Pancreas (tissue), 10 donors: ENCODE results near the gene FYCO1. TPM values are rescaled to one million over a fixed set of nuclear protein-coding genes. Genes with fewer than 3 reads are reported as not detected.

ENCODE experiments used
- ATAC-seq, 4 donors: fragments of 200-7000 bp; cut with Tn5 transposase; one replicate each; pipeline versions ENCODE4 v1.8.0 to v1.9.1; 2020; ENCODE audit warnings: mild to moderate bottlenecking in 4 of 4, moderate library complexity in 4 of 4
- DNase-seq, 6 donors: peaks; one replicate each; pipeline ENCODE4 v3.0.0-alpha.2; 2020
- FAIRE-seq: peaks from 2 replicates; lab custom pipeline; 2012; peaks lifted over from hg19 to GRCh38; lab: Jason Lieb, UNC
- H3K27ac ChIP-seq, 4 donors: fragments of 200-600 bp; sonication (generic); 1 replicate in 3 of 4; 2 replicates in 1 of 4; pipeline versions ENCODE4 v1.5.0 to v1.8.0; 2020
- H3K27me3 ChIP-seq, 4 donors: fragments of 200-600 bp; one replicate each; pipeline ENCODE4 v1.8.0; 2021
- H3K36me3 ChIP-seq, 3 donors: fragments of 200-600 bp; sonication (generic) in 1 of 3; one replicate each; pipeline versions ENCODE4 v1.5.0 to v1.8.0; 2020 to 2021
- H3K4me1 ChIP-seq, 3 donors: fragments of 200-600 bp; one replicate each; pipeline ENCODE4 v1.8.0; 2021
- H3K4me3 ChIP-seq, 4 donors: fragments of 200-600 bp; sonication (generic) in 2 of 4; one replicate each; pipeline versions ENCODE4 v1.5.0 to v1.8.0; 2020 to 2021
- H3K9me3 ChIP-seq, 4 donors: fragments of 200-600 bp; one replicate each; pipeline ENCODE4 v1.8.0; 2021
- CTCF ChIP-seq, 4 donors: fragments of 200-600 bp; sonication (generic) in 3 of 4; IDR thresholded peaks; one replicate each; pipeline versions ENCODE4 v1.5.0 to v1.8.0; 2021; ENCODE audit warnings: antibody characterized with exemption in 4 of 4
- WGBS, 2 donors: extraction: QIAGEN DNeasy Blood & Tissue Kit; methylation state at CpG; one replicate each; pipeline ENCODE4 v1.1.7; 2013; 5-methylcytosine and 5-hydroxymethylcytosine counted together
- intact Hi-C, 3 donors: fragments of 100-400 bp; cut with DNase I; formaldehyde crosslinking; loops; one replicate each; pipeline versions ENCODE4 v1.11.1 to v1.14.2; 2022
- polyA plus RNA-seq, 2 donors: library from polyadenylated mRNA; stranded (reverse); fragments of 200-250 nt; gene quantifications; one replicate each; pipeline ENCODE4 v1.2.3, GENCODE V29; 2013
- total RNA-seq, 6 donors: library from RNA; stranded (reverse); fragmentation: NEBNext Ultra II Directional in 4 of 6; extraction: Animal tissue kit (Norgen Biotek cat#: 25700) in 4 of 6; gene quantifications; one replicate each; pipeline versions ENCODE4 v1.2.1 to v1.2.4, GENCODE V29; 2021 to 2023
- donor health status: healthy with polysubstance abuse.
- donor health status: DM: no; HTN: no; CAD: no; lungs with moderate emphysema.
- donor health status: DM: no; HTN: no; CAD: no.
- donor health status: control.
- donor health status: control.
- donor health status: Bipolar disorder and iron deficiency.
- donor health status: DM: yes; HTN: yes; CAD: no.
- donor health status: DM: no; HTN: no; CAD: no.
- donor health status: DM: no; HTN: no; CAD: no.
- donor health status: DM: yes; HTN: yes; CAD: no.

Gene FYCO1
- total and polyA plus RNA-seq, 8 donors, result 9.3 to 25.1 (median 15.7) TPM

- intact Hi-C loops, result no loop called here
- Histone ChIP-seq H3K4me3 (no peak overlapping the region), H3K4me1 (no peaks in the 10 kb centered on the region), H3K27ac (no peak overlapping the region), H3K9me3 (no peaks in the 10 kb centered on the region), H3K27me3 (no peaks in the 10 kb centered on the region), H3K36me3 (no peaks in the 10 kb centered on the region)
- ATAC-seq (no peak), FAIRE-seq (no peak), DNase-seq (no peak)
- TF ChIP-seq CTCF (IDR thresholded peaks at IDR 0.05), result no peak
- 75 to 83% methylated on average over 4 of the region's 4 CpGs for WGBS, 2 donors
Measured at GRCh38 chr3:45870099-45870498, 125.5 kb downstream of the FYCO1 start.

GRCh38 chr3:45869638-45870037 is 126.0 kb downstream of the FYCO1 start:
- Histone ChIP-seq H3K36me3 (no peaks in the 10 kb centered on the region), H3K27ac (no peak overlapping the region), H3K4me3 (no peak overlapping the region), H3K4me1 (no peaks in the 10 kb centered on the region), H3K9me3 (no peaks in the 10 kb centered on the region), H3K27me3 (no peaks in the 10 kb centered on the region)
- no peak for DNase-seq
- 51 to 66% methylated on average over 3 of the region's 3 CpGs for WGBS, 2 donors
- no peak for TF ChIP-seq CTCF (IDR thresholded peaks at IDR 0.05)
- no peak for FAIRE-seq
- intact Hi-C loops, result no loop called here
- no peak for ATAC-seq

GRCh38 chr3:45868650-45869049 is 127.0 kb downstream of the FYCO1 start:
- intact Hi-C loops, result no loop called here
- Histone ChIP-seq H3K4me3 (no peak overlapping the region), H3K9me3 (no peaks in the 10 kb centered on the region), H3K36me3 (no peaks in the 10 kb centered on the region), H3K4me1 (no peaks in the 10 kb centered on the region), H3K27me3 (no peaks in the 10 kb centered on the region), H3K27ac (no peak overlapping the region)
- TF ChIP-seq CTCF (IDR thresholded peaks at IDR 0.05), result no peak
- ATAC-seq (no peak), DNase-seq (no peak), FAIRE-seq (no peak)
- WGBS, 2 donors, result 64 to 67% methylated on average over 2 of the region's 2 CpGs

GRCh38 chr3:45868213-45868612 is 127.4 kb downstream of the FYCO1 start:
- intact Hi-C loops, result no loop called here
- no peak for TF ChIP-seq CTCF (IDR thresholded peaks at IDR 0.05)

More at GRCh38 chr3:45868213-45868612, 127.4 kb downstream of the FYCO1 start:
- H3K4me1 ChIP-seq, result no peaks in the 10 kb centered on the region
- WGBS, 2 donors, result 85 to 88% methylated on average over 2 of the region's 2 CpGs
- DNase-seq, result no peak
- FAIRE-seq, result no peak
- H3K27ac ChIP-seq, result no peak overlapping the region
- H3K27me3 ChIP-seq, result no peaks in the 10 kb centered on the region
- H3K9me3 ChIP-seq, result no peaks in the 10 kb centered on the region
- ATAC-seq, result no peak
- no peak overlapping the region for H3K4me3 ChIP-seq
- H3K36me3 ChIP-seq, result no peaks in the 10 kb centered on the region

Other genes with a start within 250 kb of the FYCO1 start
- gene SLC6A20, start 199.3 kb downstream of the FYCO1 start, total RNA-seq, result 10 to 100 TPM in 1 of 6 donors, 1 to 10 TPM in 5; 3.1 to 11.3 (median 5.7) TPM
- 1 to 10 TPM; 3.2 to 7.7 TPM for gene SLC6A20, start 199.3 kb downstream of the FYCO1 start, polyA plus RNA-seq
- 10 to 100 TPM in 4 of 6 donors, 1 to 10 TPM in 2; 8.0 to 14.1 (median 10.5) TPM for gene LZTFL1, start 153.7 kb downstream of the FYCO1 start, total RNA-seq
- gene LZTFL1, start 153.7 kb downstream of the FYCO1 start, polyA plus RNA-seq, result 1 to 10 TPM; 3.5 to 8.1 TPM
- gene CCR9, start 109.3 kb downstream of the FYCO1 start, total RNA-seq, result under 1 TPM in 1 of 6 donors, not detected in 5; 0.12 TPM
- not detected for gene CCR9, start 109.3 kb downstream of the FYCO1 start, polyA plus RNA-seq
- gene CXCR6, start 52.4 kb downstream of the FYCO1 start, total RNA-seq, result under 1 TPM in 5 of 6 donors, not detected in 1; 0.08 to 0.89 (median 0.72) TPM
- under 1 TPM; 0.23 to 0.35 TPM for gene CXCR6, start 52.4 kb downstream of the FYCO1 start, polyA plus RNA-seq
- under 1 TPM in 4 of 6 donors, not detected in 2; 0.04 to 0.31 (median 0.20) TPM for gene XCR1, start 31.7 kb upstream of the FYCO1 start, total RNA-seq
- gene XCR1, start 31.7 kb upstream of the FYCO1 start, polyA plus RNA-seq, result not detected
- 1 to 10 TPM in 4 of 6 donors, under 1 TPM in 2; 0.09 to 4.6 (median 1.6) TPM for gene CCR1, start 212.5 kb upstream of the FYCO1 start, total RNA-seq
- under 1 TPM; 0.68 to 0.82 TPM for gene CCR1, start 212.5 kb upstream of the FYCO1 start, polyA plus RNA-seq
- gene CCR3, start 246.6 kb upstream of the FYCO1 start, total RNA-seq, result under 1 TPM in 1 of 6 donors, not detected in 5; 0.22 TPM
- not detected for gene CCR3, start 246.6 kb upstream of the FYCO1 start, polyA plus RNA-seq